ENCODE measurements around the gene PRG3.

DNA sequence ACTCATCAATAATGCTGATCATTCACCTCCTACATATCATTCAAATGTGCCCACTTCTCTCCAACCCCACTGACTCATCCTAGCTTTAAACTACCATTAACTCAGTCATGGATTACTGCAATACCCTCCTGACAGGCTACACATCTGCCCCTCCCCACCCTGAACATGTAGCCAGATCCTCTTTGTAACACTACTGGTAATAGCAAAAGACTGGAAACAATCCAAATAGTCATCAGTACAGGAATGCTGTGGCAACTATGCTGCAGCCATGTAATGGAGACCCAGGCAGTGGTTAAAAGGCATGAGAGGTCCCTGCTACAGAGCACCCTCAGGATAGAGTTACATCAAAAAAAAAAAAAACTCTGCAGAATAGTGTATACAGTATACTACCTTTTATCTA lies 29.3 kb upstream of the PRG3 start:
- TF ChIP-seq POLR2AphosphoS5 (IDR thresholded peaks at IDR 0.05; ENCODE audit: low read depth, low read length) (no peak), POLR2A (IDR thresholded peaks at IDR 0.05; ENCODE audit: low read depth, low read length) (0 out of 2 replicates have a peak, but pooled peaks have one; percentile 46)

Measured in GM12892 (cell line).